Osteocyte (in vitro differentiated cells): Measurements from ENCODE around the gene RUNDC3A. TPM values are rescaled to one million over a fixed set of nuclear protein-coding genes. Genes with fewer than 3 reads are reported as not detected.

Experiments
- DNase-seq: peaks from one replicate; pipeline ENCODE4 v3.0.0; 2021; ENCODE audit warnings: mixed read lengths; ENCODE audit not compliant: unreplicated experiment; ENCODE audit errors: extremely low spot score
- H3K27ac Mint-ChIP-seq: one replicate; pipeline ENCODE4 v1.8.0; 2021; ENCODE audit warnings: mild to moderate bottlenecking, mixed read lengths; ENCODE audit not compliant: unreplicated experiment
- H3K27me3 Mint-ChIP-seq: one replicate; pipeline ENCODE4 v1.8.0; 2021; ENCODE audit warnings: mixed read lengths; ENCODE audit not compliant: unreplicated experiment
- H3K36me3 Mint-ChIP-seq: one replicate; pipeline ENCODE4 v1.8.0; 2021; ENCODE audit warnings: mixed read lengths; ENCODE audit not compliant: unreplicated experiment
- H3K4me1 Mint-ChIP-seq: one replicate; pipeline ENCODE4 v1.8.0; 2021; ENCODE audit warnings: mixed read lengths; ENCODE audit not compliant: unreplicated experiment
- H3K4me3 Mint-ChIP-seq: one replicate; pipeline ENCODE4 v1.8.0; 2021; ENCODE audit warnings: mild to moderate bottlenecking, moderate library complexity, mixed read lengths; ENCODE audit not compliant: unreplicated experiment
- H3K9me3 Mint-ChIP-seq: one replicate; pipeline ENCODE4 v1.8.0; 2021; ENCODE audit warnings: mixed read lengths; ENCODE audit not compliant: unreplicated experiment
- total RNA-seq: library from RNA; stranded (reverse); gene quantifications from 2 replicates; pipeline ENCODE4 v1.2.1, GENCODE V29; 2021
- TF ChIP-seq, protein P1 (sequence below): fragments of 200-600 bp; sonication (generic); IDR thresholded peaks from 2 replicates; pipeline ENCODE4 v1.5.0; 2021; ENCODE audit warnings: antibody characterized with exemption, mild to moderate bottlenecking, moderate library complexity

The RUNDC3A gene
- total RNA-seq, 1 donor from 2014 or later, result 0.38 TPM

DNA sequence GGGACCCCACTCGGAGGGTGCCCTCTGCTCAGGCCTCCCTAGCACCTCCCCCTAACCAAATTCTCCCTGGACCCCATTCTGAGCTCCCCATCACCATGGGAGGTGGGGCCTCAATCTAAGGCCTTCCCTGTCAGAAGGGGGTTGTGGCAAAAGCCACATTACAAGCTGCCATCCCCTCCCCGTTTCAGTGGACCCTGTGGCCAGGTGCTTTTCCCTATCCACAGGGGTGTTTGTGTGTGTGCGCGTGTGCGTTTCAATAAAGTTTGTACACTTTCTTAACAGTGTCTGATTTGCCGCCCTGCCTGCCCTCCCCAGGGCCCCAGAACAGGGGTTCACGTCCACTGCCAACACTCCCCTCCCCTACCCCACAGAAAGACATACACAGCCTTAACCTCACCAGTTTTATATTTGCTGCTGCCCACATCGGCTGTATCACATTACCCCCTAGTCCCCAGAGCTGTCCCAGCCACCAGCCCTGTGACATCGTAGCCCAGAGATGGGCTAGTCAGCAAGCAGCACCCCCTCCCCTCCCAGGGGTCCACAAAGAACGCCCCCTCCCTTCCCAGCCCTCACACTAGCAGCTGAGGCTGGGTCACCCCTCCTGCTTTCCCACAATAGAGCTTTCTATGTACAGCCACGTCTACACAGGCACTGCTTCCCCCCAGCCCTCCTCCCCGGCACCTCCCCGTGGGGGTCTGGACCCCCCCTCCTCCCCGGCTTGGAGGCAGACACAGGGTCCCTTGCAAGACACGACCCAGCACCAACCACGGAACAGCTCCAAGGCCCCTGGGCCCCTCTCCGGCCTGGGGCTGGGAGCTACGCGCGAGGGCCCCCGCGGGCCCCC is 44.6 kb downstream of the RUNDC3A start:
- H3K27me3 Mint-ChIP-seq, result no peaks in the 10 kb centered on the region
- peaks cover 14% of the 10 kb centered on the region for H3K36me3 Mint-ChIP-seq
- no peaks in the 10 kb centered on the region for H3K9me3 Mint-ChIP-seq
- no peak overlapping the region for H3K4me3 Mint-ChIP-seq
- TF ChIP-seq, protein P1, sequence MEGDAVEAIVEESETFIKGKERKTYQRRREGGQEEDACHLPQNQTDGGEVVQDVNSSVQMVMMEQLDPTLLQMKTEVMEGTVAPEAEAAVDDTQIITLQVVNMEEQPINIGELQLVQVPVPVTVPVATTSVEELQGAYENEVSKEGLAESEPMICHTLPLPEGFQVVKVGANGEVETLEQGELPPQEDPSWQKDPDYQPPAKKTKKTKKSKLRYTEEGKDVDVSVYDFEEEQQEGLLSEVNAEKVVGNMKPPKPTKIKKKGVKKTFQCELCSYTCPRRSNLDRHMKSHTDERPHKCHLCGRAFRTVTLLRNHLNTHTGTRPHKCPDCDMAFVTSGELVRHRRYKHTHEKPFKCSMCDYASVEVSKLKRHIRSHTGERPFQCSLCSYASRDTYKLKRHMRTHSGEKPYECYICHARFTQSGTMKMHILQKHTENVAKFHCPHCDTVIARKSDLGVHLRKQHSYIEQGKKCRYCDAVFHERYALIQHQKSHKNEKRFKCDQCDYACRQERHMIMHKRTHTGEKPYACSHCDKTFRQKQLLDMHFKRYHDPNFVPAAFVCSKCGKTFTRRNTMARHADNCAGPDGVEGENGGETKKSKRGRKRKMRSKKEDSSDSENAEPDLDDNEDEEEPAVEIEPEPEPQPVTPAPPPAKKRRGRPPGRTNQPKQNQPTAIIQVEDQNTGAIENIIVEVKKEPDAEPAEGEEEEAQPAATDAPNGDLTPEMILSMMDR, result no peak
- no peak overlapping the region for H3K27ac Mint-ChIP-seq
- DNase-seq, result no peak
- peaks cover 1% of the 10 kb centered on the region for H3K4me1 Mint-ChIP-seq

DNA sequence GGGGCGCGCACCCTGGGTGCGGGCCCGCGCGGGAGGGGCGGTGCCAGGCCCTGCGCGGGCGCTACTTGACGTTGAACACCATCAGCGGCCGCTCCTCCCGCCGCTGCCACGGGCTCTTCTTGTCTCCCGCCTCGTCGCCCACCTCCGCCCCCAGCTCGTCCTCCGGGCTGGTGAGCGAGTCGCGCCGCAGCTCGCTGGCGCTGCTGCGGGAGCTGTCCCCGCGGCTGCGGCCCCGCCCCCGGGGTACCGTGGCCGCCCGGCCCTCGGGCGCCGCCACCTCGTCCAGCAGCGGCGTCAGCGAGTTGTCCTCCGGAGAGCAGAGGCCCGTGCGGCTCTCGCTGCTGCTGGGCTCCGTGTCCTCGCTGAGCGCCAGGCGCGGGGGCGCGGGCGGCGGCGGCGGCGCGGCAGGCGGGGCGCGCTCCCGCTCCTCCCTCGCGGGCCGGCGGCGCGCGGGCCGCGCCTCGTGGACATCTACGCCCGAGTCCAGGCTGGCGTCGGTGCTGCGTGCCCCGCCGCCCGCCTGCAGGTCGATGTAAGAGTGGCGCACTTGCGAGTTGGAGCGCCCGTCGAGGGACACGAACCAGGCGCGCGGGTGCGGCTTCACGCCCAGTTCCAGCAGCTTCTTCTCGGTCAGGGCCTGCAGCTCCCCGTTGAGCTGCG is 45.4 kb downstream of the RUNDC3A start:
- DNase-seq, result no peak
- Mint-ChIP-seq H3K27ac (no peak overlapping the region), H3K36me3 (peaks cover 14% of the 10 kb centered on the region), H3K27me3 (no peaks in the 10 kb centered on the region), H3K4me3 (no peak overlapping the region), H3K4me1 (no peaks in the 10 kb centered on the region), H3K9me3 (no peaks in the 10 kb centered on the region)
- TF ChIP-seq, protein P1, result no peak

DNA sequence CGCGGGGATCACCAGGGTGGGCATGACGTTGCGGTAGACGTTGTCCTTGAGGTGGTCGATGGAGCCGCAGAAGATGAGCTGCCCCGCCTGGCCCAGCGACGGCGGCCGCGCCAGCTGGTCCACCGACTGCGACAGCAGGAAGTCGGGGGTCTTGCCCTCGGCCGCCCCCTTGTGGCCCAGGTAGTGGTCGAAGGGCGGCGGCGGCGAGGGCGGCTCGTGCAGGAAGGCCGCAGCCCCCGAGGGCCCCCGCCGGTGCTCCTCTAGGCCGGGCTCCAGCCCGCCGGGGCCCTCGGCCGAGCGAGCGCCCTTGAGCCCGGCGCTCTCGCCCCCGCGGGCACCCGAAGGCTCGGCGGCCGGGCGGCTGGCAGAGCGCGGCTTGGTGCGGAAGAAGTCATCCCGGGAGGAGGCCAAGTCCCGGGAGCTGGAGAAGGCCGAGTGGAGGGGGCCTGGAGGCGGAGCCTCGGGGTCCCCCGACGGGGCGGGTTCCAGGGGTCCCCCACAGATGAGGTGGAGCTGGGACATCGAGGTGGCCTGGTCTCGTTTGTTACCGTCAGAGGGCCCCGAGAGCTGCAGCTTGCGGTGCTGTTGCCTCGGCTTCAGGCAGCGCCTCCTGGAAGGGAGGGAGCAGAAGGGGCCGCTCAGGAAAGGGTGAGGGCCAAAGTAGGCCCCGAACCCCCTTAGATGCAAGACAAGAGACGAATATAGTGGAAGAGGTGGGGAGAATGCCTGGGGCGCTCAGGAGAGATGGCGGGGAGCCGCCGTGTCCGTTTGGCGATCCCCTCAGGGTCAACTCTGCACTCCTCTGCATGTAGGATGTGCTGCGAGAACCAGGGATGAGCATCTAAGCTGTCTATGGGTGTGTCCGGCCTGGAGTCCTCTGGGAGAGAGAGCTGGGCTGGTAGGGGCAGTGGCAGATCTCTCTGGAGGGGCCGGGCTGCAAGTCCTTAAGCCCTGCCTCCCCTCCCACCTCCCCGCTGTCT is 46.5 kb downstream of the RUNDC3A start:
- TF ChIP-seq, protein P1, result peak; percentile 44
- H3K4me3 Mint-ChIP-seq, result no peak overlapping the region
- peaks cover 12% of the 10 kb centered on the region for H3K36me3 Mint-ChIP-seq
- no peak for DNase-seq
- H3K27ac Mint-ChIP-seq, result no peak overlapping the region
- H3K4me1 Mint-ChIP-seq, result no peaks in the 10 kb centered on the region
- no peaks in the 10 kb centered on the region for H3K9me3 Mint-ChIP-seq
- H3K27me3 Mint-ChIP-seq, result no peaks in the 10 kb centered on the region

DNA sequence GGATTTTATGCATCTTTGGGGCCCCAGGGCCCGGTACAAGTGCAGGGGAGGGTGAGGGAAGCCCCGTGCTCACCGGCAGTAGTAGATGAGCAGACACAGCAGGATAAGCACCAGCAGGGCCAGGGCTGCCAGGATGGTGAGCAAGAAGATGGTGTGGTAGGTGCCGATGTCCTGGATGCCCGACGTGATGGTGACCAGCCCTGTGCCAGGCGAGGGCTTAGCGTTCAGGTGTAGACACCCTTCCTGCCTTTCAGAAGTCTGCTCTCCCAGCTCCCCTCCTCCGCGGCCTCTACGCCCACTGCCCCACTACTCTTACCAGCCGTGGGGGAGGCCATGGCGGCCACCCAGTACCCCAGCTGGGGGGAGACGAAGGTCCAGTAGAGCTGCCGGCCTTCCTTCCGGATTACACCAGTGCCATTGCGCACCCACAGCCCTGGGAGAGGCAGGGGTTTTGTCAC is 47.3 kb downstream of the RUNDC3A start:
- Mint-ChIP-seq H3K9me3 (no peaks in the 10 kb centered on the region), H3K4me1 (peaks cover 4% of the 10 kb centered on the region), H3K27me3 (no peaks in the 10 kb centered on the region), H3K4me3 (no peak overlapping the region), H3K27ac (no peak overlapping the region), H3K36me3 (peaks cover 12% of the 10 kb centered on the region)
- TF ChIP-seq, protein P1, result no peak
- DNase-seq, result no peak
